ENCODE results near the gene CDH23. TPM values are rescaled to one million over a fixed set of nuclear protein-coding genes. Genes with fewer than 3 reads are reported as not detected.
A peak's percentile ranks its signal among the peaks of the same experiment; 100 is the strongest.

The CDH23 gene
- total and polyA plus RNA-seq, 12 donors: 1.7 to 20.2 (median 7.8) TPM

DNA sequence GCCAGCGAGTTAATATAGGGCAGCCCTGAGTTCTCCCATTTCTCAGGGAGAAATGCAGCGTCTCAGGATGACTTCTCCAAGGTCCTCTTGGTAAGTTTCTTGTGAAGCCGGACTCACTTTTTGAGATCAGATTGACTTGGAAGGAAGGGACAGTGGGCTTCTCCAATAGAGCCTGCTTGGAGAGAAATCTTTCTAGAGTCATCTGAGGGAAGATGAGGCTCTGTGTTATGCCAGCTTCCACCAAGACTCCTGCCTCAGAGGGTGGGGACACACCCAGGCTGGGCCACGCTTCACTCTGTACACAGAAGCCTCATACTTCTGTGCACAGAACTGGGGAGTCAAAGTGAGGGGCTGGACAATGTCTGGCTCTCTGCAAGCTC, 317.3 kb downstream of the CDH23 start:
- H3K36me3 ChIP-seq (replicated peaks in 1 of 2): no peaks in the 10 kb centered on the region
- peaks cover 18 to 36% of the 10 kb centered on the region in 2 donors for H3K4me1 ChIP-seq (replicated peaks in 1 of 2)
- no peaks in the 10 kb centered on the region for H3K9me3 ChIP-seq (replicated peaks in 1 of 3)
- H3K4me3 ChIP-seq: no peak overlapping the region
- TF ChIP-seq CTCF (IDR thresholded peaks at IDR 0.05): no peak
- no peak for TF ChIP-seq POLR2A (IDR thresholded peaks at IDR 0.05)
- intact Hi-C loops (cut with DNase I): no loop called here
- DNase-seq: no peak
- peak overlapping the region in 4 of 5 donors; percentile 18 to 91 (median 62) for H3K27ac ChIP-seq
- WGBS, 4 donors: 71 to 81% (median 76%) methylated on average over 4 of the region's 4 CpGs
- H3K27me3 ChIP-seq: no peaks in the 10 kb centered on the region

- WGBS, 4 donors: 66 to 83% (median 71%) methylated on average over 1 to 5 of the region's 5 CpGs
- H3K4me3 ChIP-seq: no peak overlapping the region
- intact Hi-C loops (cut with DNase I): no loop called here
- no peak for TF ChIP-seq CTCF (IDR thresholded peaks at IDR 0.05)
- peaks cover 18 to 36% of the 10 kb centered on the region in 2 donors for H3K4me1 ChIP-seq (replicated peaks in 1 of 2)
- no peaks in the 10 kb centered on the region for H3K36me3 ChIP-seq (replicated peaks in 1 of 2)
- no peaks in the 10 kb centered on the region for H3K9me3 ChIP-seq (replicated peaks in 1 of 3)
- peak overlapping the region in 2 of 5 donors; percentile 77 to 91 for H3K27ac ChIP-seq
- DNase-seq: no peak
- H3K27me3 ChIP-seq: no peaks in the 10 kb centered on the region
Observed at GRCh38 chr10:71714592-71714991, 317.9 kb downstream of the CDH23 start.

DNA sequence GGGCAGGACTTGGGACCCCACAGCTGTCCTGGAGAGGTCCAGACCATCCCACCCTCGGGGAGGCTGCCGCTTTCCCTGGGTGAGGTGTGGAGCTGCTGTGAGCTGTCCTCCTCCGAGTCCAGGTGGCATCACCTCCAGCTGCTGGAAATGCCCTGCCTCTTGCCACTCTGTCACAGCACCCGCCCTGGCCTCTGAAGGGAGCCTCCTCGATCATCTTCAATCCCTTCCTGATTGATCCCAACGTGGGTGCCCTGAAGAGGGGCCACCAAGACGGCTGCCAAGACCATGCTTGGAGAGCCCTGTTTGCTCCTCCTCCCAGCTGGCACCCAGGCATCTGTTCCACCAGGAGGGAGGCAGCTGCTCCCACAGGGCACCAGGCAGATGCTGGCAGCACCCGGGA, 318.3 kb downstream of the CDH23 start:
- no peak for TF ChIP-seq CTCF (IDR thresholded peaks at IDR 0.05)
- TF ChIP-seq POLR2A (IDR thresholded peaks at IDR 0.05): no peak
- no peaks in the 10 kb centered on the region for H3K27me3 ChIP-seq
- intact Hi-C loops (cut with DNase I): no loop called here
- no peak for DNase-seq
- H3K9me3 ChIP-seq (replicated peaks in 1 of 3): no peaks in the 10 kb centered on the region
- WGBS, 4 donors: 70 to 82% (median 81%) methylated on average over 5 to 8 of the region's 8 CpGs
- H3K4me3 ChIP-seq: no peak overlapping the region
- H3K4me1 ChIP-seq (replicated peaks in 1 of 2): peaks cover 18 to 36% of the 10 kb centered on the region in 2 donors
- no peaks in the 10 kb centered on the region for H3K36me3 ChIP-seq (replicated peaks in 1 of 2)
- peak overlapping the region in 2 of 5 donors; percentile 77 to 91 for H3K27ac ChIP-seq

DNA sequence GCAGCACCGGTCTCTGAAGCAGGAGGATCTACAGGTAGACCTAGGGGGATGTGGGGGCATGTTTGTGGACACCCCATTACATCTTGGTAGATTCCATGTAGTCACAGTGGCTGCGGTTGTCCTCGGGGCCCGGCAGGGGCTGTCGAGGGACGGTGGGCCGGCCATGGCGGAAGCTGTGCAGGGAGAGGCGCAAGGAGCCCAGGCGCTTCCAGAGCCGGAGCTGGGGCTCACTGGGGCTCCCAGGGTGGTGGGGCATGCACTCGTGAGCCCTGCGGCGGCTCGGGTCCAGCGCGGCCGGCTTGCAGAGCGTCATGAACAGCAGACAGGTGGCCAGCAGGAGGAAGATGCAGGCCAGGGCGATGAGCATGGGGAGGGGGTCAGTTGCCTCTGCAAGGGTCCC, 319.1 kb downstream of the CDH23 start:
- intact Hi-C loops (cut with DNase I): no loop called here
- no peaks in the 10 kb centered on the region for H3K9me3 ChIP-seq (replicated peaks in 1 of 3)
- TF ChIP-seq POLR2A (IDR thresholded peaks at IDR 0.05): no peak
- TF ChIP-seq CTCF (IDR thresholded peaks at IDR 0.05): no peak
- H3K4me1 ChIP-seq (replicated peaks in 1 of 2): peaks cover 18 to 36% of the 10 kb centered on the region in 2 donors
- H3K27ac ChIP-seq: no peak overlapping the region
- H3K36me3 ChIP-seq (replicated peaks in 1 of 2): no peaks in the 10 kb centered on the region
- H3K4me3 ChIP-seq: no peak overlapping the region
- 94% methylated on average over 13 to 20 of the region's 20 CpGs for WGBS, 4 donors
- H3K27me3 ChIP-seq: no peaks in the 10 kb centered on the region
- DNase-seq: no peak

Data from adrenal gland (tissue), 12 donors.